HepG2 (cell line): ENCODE data around the gene NR2F6. TPM values are rescaled to one million over a fixed set of nuclear protein-coding genes. Genes with fewer than 3 reads are reported as not detected.
A peak's percentile ranks its signal among the peaks of the same experiment; 100 is the strongest.

ENCODE experiments used
- BCL3 ChIP-seq: sonication (generic); formaldehyde crosslinking; IDR thresholded peaks from 2 replicates; pipeline ENCODE4 v1.5.1; 2020; ENCODE audit warnings: mild to moderate bottlenecking, missing genetic modification reagents, moderate library complexity
- KLF16 ChIP-seq, 2 experiments: sonication (generic) in 1 of 2; formaldehyde crosslinking in 1 of 2; IDR thresholded peaks; 2 replicates each; pipeline versions ENCODE4 v1.6.1 to v1.8.0; 2016 to 2023; ENCODE audit warnings: missing genetic modification reagents in 2 of 2, missing compliant biosample characterization in 1 of 2
- MEF2D ChIP-seq: sonication (generic); formaldehyde crosslinking; IDR thresholded peaks from 2 replicates; pipeline ENCODE4 v1.5.1; 2020; ENCODE audit warnings: mild to moderate bottlenecking, missing genetic modification reagents
- POGZ ChIP-seq: sonication (generic); formaldehyde crosslinking; IDR thresholded peaks from 2 replicates; pipeline ENCODE4 v1.4.0; 2020; ENCODE audit warnings: mild to moderate bottlenecking, missing genetic modification reagents
- TIGD3 ChIP-seq: sonication (generic); formaldehyde crosslinking; IDR thresholded peaks from 2 replicates; pipeline ENCODE4 v1.5.1; 2020; ENCODE audit warnings: mild to moderate bottlenecking, missing genetic modification reagents, borderline replicate concordance
- USF2 ChIP-seq, 2 experiments: sonication (generic) in 1 of 2; formaldehyde crosslinking in 1 of 2; IDR thresholded peaks; 2 replicates each; pipeline versions ENCODE4 v1.5.1 to v1.6.1; 2011 to 2020; ENCODE audit warnings: borderline replicate concordance in 1 of 2, low read depth in 1 of 2, low read length in 1 of 2, mild to moderate bottlenecking in 1 of 2, missing genetic modification reagents in 1 of 2, moderate library complexity in 1 of 2
- ZFP36L1 ChIP-seq: sonication (generic); formaldehyde crosslinking; IDR thresholded peaks from 2 replicates; pipeline ENCODE4 v1.8.0; 2022; ENCODE audit warnings: mild to moderate bottlenecking, missing genetic modification reagents, moderate library complexity
- ZNF331 ChIP-seq: sonication (generic); formaldehyde crosslinking; IDR thresholded peaks from 2 replicates; pipeline ENCODE4 v1.4.0; 2020; ENCODE audit warnings: missing genetic modification reagents
- ZNF598 ChIP-seq: sonication (generic); formaldehyde crosslinking; IDR thresholded peaks from 2 replicates; pipeline ENCODE4 v1.5.1; 2020; ENCODE audit warnings: mild to moderate bottlenecking, missing genetic modification reagents, borderline replicate concordance
- ZNF687 ChIP-seq: sonication (generic); formaldehyde crosslinking; IDR thresholded peaks from 2 replicates; pipeline ENCODE4 v1.5.1; 2020; ENCODE audit warnings: mild to moderate bottlenecking, missing genetic modification reagents, moderate library complexity
- ZNF782 ChIP-seq: sonication (generic); formaldehyde crosslinking; IDR thresholded peaks from 2 replicates; pipeline ENCODE4 v1.4.0; 2020; ENCODE audit warnings: missing genetic modification reagents, mild to moderate bottlenecking, borderline replicate concordance
- polyA plus RNA-seq, 8 experiments: library from polyadenylated mRNA; depleted of rRNA in 3 of 8; stranded (reverse) in 7 of 8; unstranded in 1 of 8; fragments of >200 nt; fragmentation: Illumina TruSeq in 4 of 8; extraction: Trizol in 4 of 8; gene quantifications; 2 replicates each; pipeline versions ENCODE4 v1.2.1 to v1.2.3, GENCODE V29; 2011 to 2016; ENCODE audit warnings: low read depth in 4 of 8, missing spikeins in 1 of 8, mixed read lengths in 1 of 8; ENCODE audit not compliant: insufficient read depth in 1 of 8
- total RNA-seq, 5 experiments: library from RNA; depleted of rRNA; stranded (reverse); fragments of >200 nt; fragmentation: Illumina TruSeq; extraction: Trizol; gene quantifications; 2 replicates each; pipeline ENCODE4 v1.2.3, GENCODE V29; 2016; ENCODE audit warnings: low read depth in 1 of 5
- TF ChIP-seq, protein P1 (sequence below): sonication (generic); formaldehyde crosslinking; IDR thresholded peaks from 2 replicates; pipeline ENCODE4 v1.4.0; 2020; ENCODE audit warnings: mild to moderate bottlenecking, missing genetic modification reagents
- TF ChIP-seq, protein P2 (sequence below): IDR thresholded peaks from 2 replicates; pipeline ENCODE4 v1.6.1; 2016; ENCODE audit warnings: missing compliant biosample characterization, missing genetic modification reagents, borderline replicate concordance

The NR2F6 gene
- total and polyA plus RNA-seq, 2 of the 13 experiments (the other 11 are each of a cell fraction or from before 2014, with no cell fraction given), result 30.9 to 72.4 TPM

DNA sequence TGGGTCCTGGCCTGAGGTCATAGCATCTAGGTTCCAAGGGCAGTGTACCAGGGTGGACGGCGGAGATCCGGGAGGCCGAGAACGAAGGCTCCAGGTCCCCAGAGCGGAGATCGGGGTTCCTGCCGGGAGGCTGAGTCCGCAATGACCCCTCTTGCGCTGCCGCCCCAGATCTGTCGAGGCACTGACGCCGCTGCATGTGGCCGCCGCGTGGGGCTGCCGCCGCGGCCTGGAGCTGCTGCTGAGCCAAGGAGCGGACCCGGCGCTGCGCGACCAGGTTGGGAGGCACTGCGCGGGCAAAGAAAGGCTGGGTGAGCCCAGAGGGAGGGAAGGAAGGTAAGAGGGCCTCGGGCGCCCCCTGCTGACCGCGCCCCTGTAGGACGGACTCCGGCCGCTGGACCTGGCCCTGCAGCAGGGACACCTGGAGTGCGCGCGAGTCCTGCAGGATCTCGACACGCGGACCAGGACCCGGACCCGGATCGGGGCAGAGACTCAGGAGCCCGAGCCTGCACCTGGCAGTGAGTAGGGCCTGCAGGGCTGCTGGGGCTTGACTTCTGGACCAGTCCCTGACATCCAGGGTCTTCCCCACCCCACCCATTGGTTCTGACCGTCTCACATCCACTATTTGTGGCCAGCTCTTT, 36.9 kb upstream of the NR2F6 start (continued):
- no peak for TF ChIP-seq USF2 (IDR thresholded peaks at IDR 0.05; ENCODE audit: low read depth, low read length)
- no peak for TF ChIP-seq USF2 (CRISPR knock-in tag; IDR thresholded peaks at IDR 0.05; ENCODE audit: borderline replicate concordance)
- TF ChIP-seq KLF16 (CRISPR knock-in tag; IDR thresholded peaks at IDR 0.05), result peak in 1 of 2 experiments; percentile 50; a peak in 1 of 4 replicates
- 0 out of 2 replicates have a peak, but pooled peaks have one; percentile 39 for TF ChIP-seq ZNF331 (CRISPR knock-in tag)
- TF ChIP-seq ZNF598 (CRISPR knock-in tag), result peak; percentile 55; the same call in 1 of the 2 replicates
- peak; percentile 56; the same call in 1 of the 2 replicates for TF ChIP-seq BCL3
- peak; percentile 91 for TF ChIP-seq ZNF687 (CRISPR knock-in tag)
- no peak for TF ChIP-seq MEF2D (CRISPR knock-in tag)
- no peak for TF ChIP-seq ZFP36L1 (CRISPR knock-in tag)
- TF ChIP-seq, protein P1, sequence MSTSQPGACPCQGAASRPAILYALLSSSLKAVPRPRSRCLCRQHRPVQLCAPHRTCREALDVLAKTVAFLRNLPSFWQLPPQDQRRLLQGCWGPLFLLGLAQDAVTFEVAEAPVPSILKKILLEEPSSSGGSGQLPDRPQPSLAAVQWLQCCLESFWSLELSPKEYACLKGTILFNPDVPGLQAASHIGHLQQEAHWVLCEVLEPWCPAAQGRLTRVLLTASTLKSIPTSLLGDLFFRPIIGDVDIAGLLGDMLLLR (CRISPR knock-in tag), result peak; percentile 55; the same call in 1 of the 2 replicates
- TF ChIP-seq TIGD3 (CRISPR knock-in tag), result 0 out of 2 replicates have a peak, but pooled peaks have one; percentile 67
- TF ChIP-seq POGZ (CRISPR knock-in tag), result no peak
- TF ChIP-seq, protein P2, sequence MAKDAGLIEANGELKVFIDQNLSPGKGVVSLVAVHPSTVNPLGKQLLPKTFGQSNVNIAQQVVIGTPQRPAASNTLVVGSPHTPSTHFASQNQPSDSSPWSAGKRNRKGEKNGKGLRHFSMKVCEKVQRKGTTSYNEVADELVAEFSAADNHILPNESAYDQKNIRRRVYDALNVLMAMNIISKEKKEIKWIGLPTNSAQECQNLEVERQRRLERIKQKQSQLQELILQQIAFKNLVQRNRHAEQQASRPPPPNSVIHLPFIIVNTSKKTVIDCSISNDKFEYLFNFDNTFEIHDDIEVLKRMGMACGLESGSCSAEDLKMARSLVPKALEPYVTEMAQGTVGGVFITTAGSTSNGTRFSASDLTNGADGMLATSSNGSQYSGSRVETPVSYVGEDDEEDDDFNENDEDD (CRISPR knock-in tag), result peak; percentile 59; the same call in 1 of the 2 replicates
- 0 out of 2 replicates have a peak, but pooled peaks have one; percentile 38 for TF ChIP-seq ZNF782 (CRISPR knock-in tag)
